HCT116 (cell line): ENCODE measurements around the gene CHCHD10. TPM values are rescaled to one million over a fixed set of nuclear protein-coding genes. Genes with fewer than 3 reads are reported as not detected.

Source experiments
- ATAC-seq: fragments of 200-7000 bp; cut with Tn5 transposase; 2 replicates; pipeline ENCODE4 v1.9.1; 2020; ENCODE audit warnings: mild to moderate bottlenecking, moderate library complexity
- BruUV-seq: library from RNA; stranded (reverse); fragments of 400-500 nt; replicated peaks from 2 replicates; lab custom pipeline; 2021; lab: Mats Ljungman, UMichigan
- CTCF ChIA-PET: fragments of 300-600 bp; sonication (Branson Sonifier 250); formaldehyde crosslinking; loops from one replicate; lab custom pipeline; 2021; ENCODE audit warnings: antibody characterized with exemption; lab: Charles Lee
- POLR2A ChIA-PET: fragments of 300-600, 350-600 bp; sonication (Branson Sonifier 250); formaldehyde crosslinking; loops from one replicate; lab custom pipeline; 2021; ENCODE audit warnings: antibody characterized with exemption; lab: Charles Lee
- RAD21 ChIA-PET, 2 experiments: fragments of 300-600 bp; sonication (Branson Sonifier 250); formaldehyde crosslinking; loops; one replicate each; lab custom pipeline; 2023; ENCODE audit warnings: low total read pairs in 2 of 2; ENCODE audit not compliant: uncharacterized antibody in 2 of 2, unreplicated experiment in 2 of 2, low non-redundant PET in 1 of 2; lab: Charles Lee
- DNase-seq: peaks from one replicate; pipeline ENCODE4 v3.0.0-alpha.2; 2010; ENCODE audit warnings: low read depth, low spot score
- H2AFZ ChIP-seq: fragments of 200-600 bp; shearing (Covaris generic), sonication (generic); 2 replicates; pipeline ENCODE4 v1.6.1; 2017; ENCODE audit warnings: low read depth, mixed run types, mixed read lengths, antibody characterized with exemption, low read length; ENCODE audit not compliant: poor library complexity, severe bottlenecking
- H3K27ac ChIP-seq: 2 replicates; pipeline ENCODE4 v1.5.1; 2012; ENCODE audit warnings: low read depth, low read length
- H3K27me3 ChIP-seq: fragments of 200-600 bp; sonication (generic); 2 replicates; pipeline ENCODE4 v1.6.1; 2016; ENCODE audit warnings: mixed run types, low read length, mixed read lengths; ENCODE audit not compliant: insufficient read depth
- H3K36me3 ChIP-seq, 2 experiments: fragments of 200-500 bp in 1 of 2; fragments of 200-600 bp in 1 of 2; sonication (Bioruptor generic) in 1 of 2; sonication (generic) in 1 of 2; 2 replicates each; pipeline versions ENCODE4 v1.5.1 to v1.6.1; 2014 to 2016; ENCODE audit warnings: low read length in 2 of 2, inconsistent platforms in 1 of 2, mixed read lengths in 1 of 2, mixed run types in 1 of 2; ENCODE audit not compliant: insufficient read depth in 2 of 2, control insufficient read depth in 1 of 2
- H3K4me1 ChIP-seq, 2 experiments: fragments of 200-600 bp in 1 of 2; sonication (generic) in 1 of 2; 2 replicates each; pipeline versions ENCODE4 v1.5.1 to v1.6.1; 2012 to 2017; ENCODE audit warnings: low read length in 2 of 2, inconsistent platforms in 1 of 2, mild to moderate bottlenecking in 1 of 2, mixed read lengths in 1 of 2, mixed run types in 1 of 2, moderate library complexity in 1 of 2; ENCODE audit not compliant: insufficient read depth in 2 of 2, control insufficient read depth in 1 of 2
- H3K4me2 ChIP-seq: fragments of 200-600 bp; sonication (generic); 2 replicates; pipeline ENCODE4 v1.6.1; 2017; ENCODE audit warnings: mixed run types, low read length, mixed read lengths
- H3K4me3 ChIP-seq, 2 experiments: fragments of 200-600 bp in 1 of 2; sonication (generic) in 1 of 2; replicated peaks in 1 of 2; 2 replicates each; pipeline ENCODE4 v1.5.1; 2011 to 2016; ENCODE audit warnings: low read length in 2 of 2, control low read depth in 1 of 2, low read depth in 1 of 2, mild to moderate bottlenecking in 1 of 2, mixed read lengths in 1 of 2, mixed run types in 1 of 2
- H3K79me2 ChIP-seq: fragments of 200-600 bp; sonication (generic); 2 replicates; pipeline ENCODE4 v1.6.1; 2017; ENCODE audit warnings: mild to moderate bottlenecking, mixed run types, low read length, moderate library complexity, mixed read lengths; ENCODE audit not compliant: insufficient read depth
- H3K9ac ChIP-seq: fragments of 200-600 bp; sonication (generic); 2 replicates; pipeline ENCODE4 v1.6.1; 2016; ENCODE audit warnings: low read length, mixed read lengths
- H3K9me2 ChIP-seq: fragments of 200-600 bp; sonication (generic), shearing (Covaris generic); 2 replicates; pipeline ENCODE4 v1.6.1; 2017; ENCODE audit warnings: mixed run types, mild to moderate bottlenecking, moderate library complexity; ENCODE audit not compliant: insufficient read depth
- H3K9me3 ChIP-seq, 2 experiments: fragments of 200-500 bp in 1 of 2; fragments of 200-600 bp in 1 of 2; sonication (Bioruptor generic) in 1 of 2; sonication (generic) in 1 of 2; 2 replicates each; pipeline ENCODE4 v1.6.1; 2014 to 2017; ENCODE audit warnings: low read length in 2 of 2, mixed read lengths in 2 of 2, inconsistent platforms in 1 of 2, low read depth in 1 of 2, mild to moderate bottlenecking in 1 of 2, mixed run types in 1 of 2, moderate library complexity in 1 of 2; ENCODE audit not compliant: control insufficient read depth in 1 of 2, insufficient read depth in 1 of 2
- H4K20me1 ChIP-seq: fragments of 200-600 bp; sonication (generic), shearing (Covaris generic); 2 replicates; pipeline ENCODE4 v1.6.1; 2017; ENCODE audit warnings: mixed run types, mild to moderate bottlenecking, moderate library complexity; ENCODE audit not compliant: insufficient read depth
- CEBPB ChIP-seq: IDR thresholded peaks from 2 replicates; pipeline ENCODE4 v1.6.1; 2012; ENCODE audit warnings: low read depth
- EGR1 ChIP-seq: IDR thresholded peaks from 2 replicates; pipeline ENCODE4 v1.6.1; 2012; ENCODE audit warnings: low read depth
- ELF1 ChIP-seq: IDR thresholded peaks from 2 replicates; pipeline ENCODE4 v1.6.1; 2012; ENCODE audit warnings: low read depth, borderline replicate concordance
- EZH2phosphoT487 ChIP-seq: fragments of 200-600 bp; IDR thresholded peaks from 2 replicates; pipeline ENCODE4 v1.6.1; 2018; ENCODE audit warnings: antibody characterized with exemption, borderline replicate concordance
- FOSL1 ChIP-seq: IDR thresholded peaks from 2 replicates; pipeline ENCODE4 v1.6.1; 2012; ENCODE audit warnings: low read depth
- JUND ChIP-seq: IDR thresholded peaks from 2 replicates; pipeline ENCODE4 v1.6.1; 2012
- POLR2AphosphoS5 ChIP-seq: IDR thresholded peaks from 2 replicates; pipeline ENCODE4 v1.6.1; 2011; ENCODE audit warnings: mild to moderate bottlenecking, low read depth, low read length, moderate library complexity
- RAD21 ChIP-seq: IDR thresholded peaks from 2 replicates; pipeline ENCODE4 v1.6.1; 2012; ENCODE audit warnings: low read depth, mild to moderate bottlenecking
- SP1 ChIP-seq: IDR thresholded peaks from 2 replicates; pipeline ENCODE4 v1.6.1; 2012; ENCODE audit warnings: low read depth
- TCF7L2 ChIP-seq: IDR thresholded peaks from 2 replicates; pipeline ENCODE4 v1.7.0; 2011; ENCODE audit warnings: borderline replicate concordance, inconsistent platforms; ENCODE audit not compliant: insufficient read depth, insufficient read length; ENCODE audit errors: extremely low read depth
- YY1 ChIP-seq: IDR thresholded peaks from 2 replicates; pipeline ENCODE4 v1.6.1; 2011; ENCODE audit warnings: low read length, low read depth, moderate library complexity, mild to moderate bottlenecking; ENCODE audit not compliant: insufficient replicate concordance; ENCODE audit errors: extremely low read depth
- ZFX ChIP-seq: fragments of 450-650 bp; IDR thresholded peaks from 2 replicates; pipeline ENCODE4 v1.6.1; 2017
- ZNF274 ChIP-seq: fragments of 200-500 bp; sonication (Bioruptor generic); IDR thresholded peaks from 2 replicates; pipeline ENCODE4 v1.6.1; 2014; ENCODE audit warnings: mild to moderate bottlenecking, low read depth, low read length, inconsistent platforms
- intact Hi-C: fragments of 100-400 bp; cut with micrococcal nuclease; formaldehyde crosslinking; loops from 2 replicates; pipeline ENCODE4 v1.10.0; 2022
- total RNA-seq: library from RNA; stranded (reverse); gene quantifications from one replicate; pipeline ENCODE4 v1.2.1, GENCODE V29; 2021; ENCODE audit not compliant: unreplicated experiment
- TF ChIP-seq, protein P1 (sequence below): IDR thresholded peaks from 2 replicates; pipeline ENCODE4 v1.6.1; 2012
- TF ChIP-seq, protein P2 (sequence below): IDR thresholded peaks from 2 replicates; pipeline ENCODE4 v1.6.1; 2012; ENCODE audit warnings: low read depth
- TF ChIP-seq, protein P3 (sequence below): IDR thresholded peaks from 2 replicates; pipeline ENCODE4 v1.6.1; 2011; ENCODE audit warnings: mild to moderate bottlenecking, low read length, moderate library complexity; ENCODE audit not compliant: insufficient replicate concordance; ENCODE audit errors: extremely low read depth
- TF ChIP-seq, protein P4 (sequence below), 3 experiments: fragments of 200-600 bp in 1 of 3; sonication (generic) in 1 of 3; IDR thresholded peaks in 2 of 3; conservative IDR thresholded peaks in 1 of 3; 2 replicates each; pipeline ENCODE4 v1.5.1; 2012 to 2017; ENCODE audit warnings: low read depth in 2 of 3, low read length in 2 of 3, antibody characterized with exemption in 1 of 3, borderline replicate concordance in 1 of 3, control low read depth in 1 of 3, mild to moderate bottlenecking in 1 of 3, mixed read lengths in 1 of 3, mixed run types in 1 of 3, moderate library complexity in 1 of 3; ENCODE audit not compliant: insufficient read depth in 1 of 3

CHCHD10 gene
- total RNA-seq, 1 experiment from 2014 or later = 279 TPM

DNA sequence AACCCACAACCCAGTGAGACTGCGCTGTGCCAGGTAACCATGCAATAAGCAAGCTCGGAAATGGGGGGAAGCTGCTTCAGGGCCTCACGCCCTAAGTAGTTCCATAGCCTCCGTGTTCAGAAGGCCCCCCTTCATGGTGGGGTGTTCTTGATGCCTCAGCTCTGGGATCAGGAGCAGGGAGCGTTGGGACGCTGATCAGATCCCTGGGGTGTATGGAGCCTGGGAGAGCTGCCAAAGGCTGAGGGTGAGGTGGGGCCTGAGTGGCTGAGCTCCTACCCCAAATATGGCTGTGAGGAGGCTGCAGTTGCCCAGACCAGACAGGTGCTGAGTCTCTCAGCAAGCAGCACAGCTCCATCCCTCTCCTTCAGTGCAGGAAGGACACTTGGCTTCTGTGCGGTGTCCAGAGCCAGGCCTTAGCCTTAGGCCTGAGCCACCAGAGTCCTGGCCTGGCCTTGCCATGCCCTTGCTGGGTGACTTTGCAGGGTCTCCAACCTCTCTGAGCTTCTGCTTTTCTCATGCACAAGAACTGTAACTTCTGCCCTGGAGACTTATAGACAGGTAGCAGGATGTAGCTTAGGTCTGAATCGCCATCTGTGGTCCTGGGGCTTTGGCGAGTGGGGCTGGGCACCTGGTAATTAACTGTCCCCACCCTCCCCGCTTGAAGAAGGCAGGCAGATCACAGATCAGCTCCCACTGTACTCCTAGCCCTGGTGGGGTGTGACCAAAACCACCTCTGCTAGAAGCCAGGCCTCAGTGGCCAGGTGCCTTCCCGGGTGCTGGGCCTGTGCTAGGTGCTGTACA, 10.2 kb upstream of the CHCHD10 start:
- H3K4me1 ChIP-seq = peaks cover 22 to 47% of the 10 kb centered on the region in 2 experiments
- POLR2A ChIA-PET = interaction anchor here (2.8 kb wide), 1 partner anchor 11 kb away, joined by 6 read pairs; the partner anchor contains the start of gene CHCHD10
- no peaks in the 10 kb centered on the region for H4K20me1 ChIP-seq
- no peaks in the 10 kb centered on the region for H3K9me2 ChIP-seq
- H3K9ac ChIP-seq = no peak overlapping the region
- no TSS peak for BruUV-seq
- RAD21 ChIA-PET = no interaction called here
- TF ChIP-seq RAD21 (no peak), POLR2AphosphoS5 (no peak), TCF7L2 (no peak), YY1 (no peak), ELF1 (no peak), EGR1 (no peak), SP1 (no peak), FOSL1 (no peak), ZFX (no peak), CEBPB (no peak), ZNF274 (no peak), EZH2phosphoT487 (no peak), JUND (no peak)
- TF ChIP-seq, protein P1, sequence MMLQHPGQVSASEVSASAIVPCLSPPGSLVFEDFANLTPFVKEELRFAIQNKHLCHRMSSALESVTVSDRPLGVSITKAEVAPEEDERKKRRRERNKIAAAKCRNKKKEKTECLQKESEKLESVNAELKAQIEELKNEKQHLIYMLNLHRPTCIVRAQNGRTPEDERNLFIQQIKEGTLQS = no peak
- TF ChIP-seq, protein P2, sequence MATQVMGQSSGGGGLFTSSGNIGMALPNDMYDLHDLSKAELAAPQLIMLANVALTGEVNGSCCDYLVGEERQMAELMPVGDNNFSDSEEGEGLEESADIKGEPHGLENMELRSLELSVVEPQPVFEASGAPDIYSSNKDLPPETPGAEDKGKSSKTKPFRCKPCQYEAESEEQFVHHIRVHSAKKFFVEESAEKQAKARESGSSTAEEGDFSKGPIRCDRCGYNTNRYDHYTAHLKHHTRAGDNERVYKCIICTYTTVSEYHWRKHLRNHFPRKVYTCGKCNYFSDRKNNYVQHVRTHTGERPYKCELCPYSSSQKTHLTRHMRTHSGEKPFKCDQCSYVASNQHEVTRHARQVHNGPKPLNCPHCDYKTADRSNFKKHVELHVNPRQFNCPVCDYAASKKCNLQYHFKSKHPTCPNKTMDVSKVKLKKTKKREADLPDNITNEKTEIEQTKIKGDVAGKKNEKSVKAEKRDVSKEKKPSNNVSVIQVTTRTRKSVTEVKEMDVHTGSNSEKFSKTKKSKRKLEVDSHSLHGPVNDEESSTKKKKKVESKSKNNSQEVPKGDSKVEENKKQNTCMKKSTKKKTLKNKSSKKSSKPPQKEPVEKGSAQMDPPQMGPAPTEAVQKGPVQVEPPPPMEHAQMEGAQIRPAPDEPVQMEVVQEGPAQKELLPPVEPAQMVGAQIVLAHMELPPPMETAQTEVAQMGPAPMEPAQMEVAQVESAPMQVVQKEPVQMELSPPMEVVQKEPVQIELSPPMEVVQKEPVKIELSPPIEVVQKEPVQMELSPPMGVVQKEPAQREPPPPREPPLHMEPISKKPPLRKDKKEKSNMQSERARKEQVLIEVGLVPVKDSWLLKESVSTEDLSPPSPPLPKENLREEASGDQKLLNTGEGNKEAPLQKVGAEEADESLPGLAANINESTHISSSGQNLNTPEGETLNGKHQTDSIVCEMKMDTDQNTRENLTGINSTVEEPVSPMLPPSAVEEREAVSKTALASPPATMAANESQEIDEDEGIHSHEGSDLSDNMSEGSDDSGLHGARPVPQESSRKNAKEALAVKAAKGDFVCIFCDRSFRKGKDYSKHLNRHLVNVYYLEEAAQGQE = no peak
- TF ChIP-seq, protein P3, sequence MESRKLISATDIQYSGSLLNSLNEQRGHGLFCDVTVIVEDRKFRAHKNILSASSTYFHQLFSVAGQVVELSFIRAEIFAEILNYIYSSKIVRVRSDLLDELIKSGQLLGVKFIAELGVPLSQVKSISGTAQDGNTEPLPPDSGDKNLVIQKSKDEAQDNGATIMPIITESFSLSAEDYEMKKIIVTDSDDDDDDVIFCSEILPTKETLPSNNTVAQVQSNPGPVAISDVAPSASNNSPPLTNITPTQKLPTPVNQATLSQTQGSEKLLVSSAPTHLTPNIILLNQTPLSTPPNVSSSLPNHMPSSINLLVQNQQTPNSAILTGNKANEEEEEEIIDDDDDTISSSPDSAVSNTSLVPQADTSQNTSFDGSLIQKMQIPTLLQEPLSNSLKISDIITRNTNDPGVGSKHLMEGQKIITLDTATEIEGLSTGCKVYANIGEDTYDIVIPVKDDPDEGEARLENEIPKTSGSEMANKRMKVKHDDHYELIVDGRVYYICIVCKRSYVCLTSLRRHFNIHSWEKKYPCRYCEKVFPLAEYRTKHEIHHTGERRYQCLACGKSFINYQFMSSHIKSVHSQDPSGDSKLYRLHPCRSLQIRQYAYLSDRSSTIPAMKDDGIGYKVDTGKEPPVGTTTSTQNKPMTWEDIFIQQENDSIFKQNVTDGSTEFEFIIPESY = no peak
- TF ChIP-seq, protein P4, sequence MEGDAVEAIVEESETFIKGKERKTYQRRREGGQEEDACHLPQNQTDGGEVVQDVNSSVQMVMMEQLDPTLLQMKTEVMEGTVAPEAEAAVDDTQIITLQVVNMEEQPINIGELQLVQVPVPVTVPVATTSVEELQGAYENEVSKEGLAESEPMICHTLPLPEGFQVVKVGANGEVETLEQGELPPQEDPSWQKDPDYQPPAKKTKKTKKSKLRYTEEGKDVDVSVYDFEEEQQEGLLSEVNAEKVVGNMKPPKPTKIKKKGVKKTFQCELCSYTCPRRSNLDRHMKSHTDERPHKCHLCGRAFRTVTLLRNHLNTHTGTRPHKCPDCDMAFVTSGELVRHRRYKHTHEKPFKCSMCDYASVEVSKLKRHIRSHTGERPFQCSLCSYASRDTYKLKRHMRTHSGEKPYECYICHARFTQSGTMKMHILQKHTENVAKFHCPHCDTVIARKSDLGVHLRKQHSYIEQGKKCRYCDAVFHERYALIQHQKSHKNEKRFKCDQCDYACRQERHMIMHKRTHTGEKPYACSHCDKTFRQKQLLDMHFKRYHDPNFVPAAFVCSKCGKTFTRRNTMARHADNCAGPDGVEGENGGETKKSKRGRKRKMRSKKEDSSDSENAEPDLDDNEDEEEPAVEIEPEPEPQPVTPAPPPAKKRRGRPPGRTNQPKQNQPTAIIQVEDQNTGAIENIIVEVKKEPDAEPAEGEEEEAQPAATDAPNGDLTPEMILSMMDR (IDR thresholded peaks at IDR 0.05 in 2 of 3, conservative IDR thresholded peaks at IDR 0.05 in 1 of 3; ENCODE audit: borderline replicate concordance in 1 of 3, insufficient read depth in 1 of 3, low read depth in 2 of 3, low read length in 2 of 3) = no peak
- H3K4me3 ChIP-seq = no peak overlapping the region
- ATAC-seq (no peak), DNase-seq (no peak)
- CTCF ChIA-PET = no interaction called here
- H3K36me3 ChIP-seq = no peaks in the 10 kb centered on the region
- no peak overlapping the region for H3K4me2 ChIP-seq
- no peaks in the 10 kb centered on the region for H3K9me3 ChIP-seq
- H3K79me2 ChIP-seq = no peaks in the 10 kb centered on the region
- no peak overlapping the region for H2AFZ ChIP-seq
- no peaks in the 10 kb centered on the region for H3K27me3 ChIP-seq
- intact Hi-C loops = no loop called here
- H3K27ac ChIP-seq = no peak overlapping the region
